ENCODE measurements around the gene CDC37. TPM values are rescaled to one million over a fixed set of nuclear protein-coding genes. Genes with fewer than 3 reads are reported as not detected.
"Not testable (repeated sequence)": the region's sequence is repeated elsewhere in the genome, so short reads cannot be mapped to it uniquely, and the experiment has no call there.

The CDC37 gene
- total and polyA plus RNA-seq, 2 of the 4 experiments (the other 2 are of a cell fraction): 209 to 650 TPM

GRCh38 chr19:10399340-10399739 is 4.0 kb downstream of the CDC37 start:
- in situ Hi-C loops (cut with MboI; ENCODE audit: low sequenced_read_pairs): not testable (repeated sequence)

More at GRCh38 chr19:10399340-10399739, 4.0 kb downstream of the CDC37 start:
- H2BK5ac ChIP-seq (ENCODE audit: low read depth, low read length, poor library complexity, severe bottlenecking); H3K56ac ChIP-seq (ENCODE audit: extremely low read depth, insufficient read depth, low read length); H3K9ac ChIP-seq (ENCODE audit: low read depth, low read length); H3K23ac ChIP-seq (ENCODE audit: low read depth, low read length); H3K4me1 ChIP-seq (ENCODE audit: control insufficient read depth, insufficient read depth, low read length); H3K4me3 ChIP-seq (ENCODE audit: insufficient read depth, low read depth, low read length); H3K18ac ChIP-seq (ENCODE audit: low read depth, low read length); H3K4me2 ChIP-seq (ENCODE audit: low read depth, low read length); H3K9me3 ChIP-seq (ENCODE audit: control insufficient read depth, insufficient read depth, low read length); H3K14ac ChIP-seq (replicated peaks; ENCODE audit: low read depth, low read length); H3K9me1 ChIP-seq (ENCODE audit: insufficient read depth, low read length); H2AK5ac ChIP-seq (ENCODE audit: low read depth, low read length); H4K5ac ChIP-seq (ENCODE audit: low read depth, low read length); BruUV-seq (replicated peaks); H2BK120ac ChIP-seq (ENCODE audit: low read depth, low read length); H4K91ac ChIP-seq (ENCODE audit: insufficient read depth, low read depth, low read length); dilution Hi-C loops (cut with HindIII; ENCODE audit: low sequenced_read_pairs, unreplicated experiment); H2AFZ ChIP-seq (replicated peaks; ENCODE audit: low read length, poor library complexity); intact Hi-C loops (cut with micrococcal nuclease); ATAC-seq (ENCODE audit: low read depth); H3K4ac ChIP-seq (ENCODE audit: low read depth, low read length); H2BK15ac ChIP-seq (ENCODE audit: low read depth, low read length); H2AK9ac ChIP-seq (replicated peaks; ENCODE audit: low read depth, low read length, poor library complexity); H3K27me3 ChIP-seq (ENCODE audit: control insufficient read depth, insufficient read depth, low read length); DNase-seq; H3K27ac ChIP-seq (ENCODE audit: insufficient read depth, low read length); H2BK20ac ChIP-seq (ENCODE audit: low read depth, low read length); H4K8ac ChIP-seq (ENCODE audit: low read depth in 2 of 2, low read length in 2 of 2): not testable (repeated sequence)
- Histone ChIP-seq H3K79me1 (ENCODE audit: low read depth in 1 of 2, low read length in 2 of 2) (peaks cover 15 to 56% of the 10 kb centered on the region in 2 experiments; a peak in 3 of 4 replicates), H3K36me3 (ENCODE audit: control insufficient read depth, insufficient read depth, low read length) (peaks cover 28% of the 10 kb centered on the region), H4K20me1 (ENCODE audit: insufficient read depth, low read length) (peaks cover 69% of the 10 kb centered on the region)
- ChIA-PET POLR2A (ENCODE audit: unreplicated experiment) (interaction anchor here (0.6 kb wide), 1 partner anchor 300 kb away, joined by 5 read pairs; no protein-coding TSS in a partner anchor), CTCF (interaction anchor here (0.6 kb wide), 2 partner anchors 19 to 67 kb away, joined by 4 read pairs; no protein-coding TSS in a partner anchor)
- no CpG with 5 or more reads among the region's 8 CpGs for WGBS, 2 experiments (ENCODE audit: extremely low coverage in 2 of 2, insufficient read length in 1 of 2)

Data from IMR-90 (cell line).